DND-41 (cell line): ENCODE results near the gene KCTD21.

ENCODE experiments used
- CTCF ChIP-seq: IDR thresholded peaks from 2 replicates; pipeline ENCODE4 v1.5.1; 2012; ENCODE audit warnings: borderline replicate concordance, low read length, moderate library complexity, mild to moderate bottlenecking; ENCODE audit not compliant: poor library complexity, severe bottlenecking; ENCODE audit errors: extremely low read depth
- EZH2 ChIP-seq: IDR thresholded peaks from 3 replicates; pipeline ENCODE4 v1.6.1; 2012; ENCODE audit warnings: borderline replicate concordance, low read depth, mild to moderate bottlenecking, moderate library complexity, low read length, inconsistent platforms; ENCODE audit not compliant: severe bottlenecking

- no peak for TF ChIP-seq EZH2
- no peak for TF ChIP-seq CTCF
These were observed 11.6 kb upstream of the KCTD21 start for GRCh38 chr11:78200061-78200460.
